A549 (cell line): Measurements from ENCODE around the gene FIS1. TPM values are rescaled to one million over a fixed set of nuclear protein-coding genes. Genes with fewer than 3 reads are reported as not detected.

Experiments
- ATAC-seq, 2 experiments: fragments of 200-7000 bp in 1 of 2; fragments of >200 bp in 1 of 2; cut with Nextera tagmentation in 1 of 2; cut with Tn5 transposase in 1 of 2; 3 replicates each; pipeline versions ENCODE4 v1.8.0 to v1.9.1; 2018 to 2020; ENCODE audit warnings: mild to moderate bottlenecking in 1 of 2, moderate library complexity in 1 of 2
- CTCF ChIA-PET: fragments of 300-600 bp; sonication (Branson Sonifier 250); formaldehyde crosslinking; extraction: SDS; loops from one replicate; lab custom pipeline; 2021; ENCODE audit warnings: antibody characterized with exemption, inconsistent platforms; lab: Yijun Ruan, JAX
- POLR2A ChIA-PET: fragments of 350-600 bp; formaldehyde crosslinking; extraction: SDS; loops from one replicate; lab custom pipeline; 2021; ENCODE audit warnings: antibody characterized with exemption, inconsistent platforms; lab: Yijun Ruan, JAX
- DNase-seq, 2 experiments: peaks; one replicate each; pipeline versions ENCODE4 v3.0.0 to v3.0.0-alpha.2; 2011 to 2016; ENCODE audit warnings: low read depth in 1 of 2, low spot score in 1 of 2
- FAIRE-seq: peaks from 2 replicates; lab custom pipeline; 2011; peaks lifted over from hg19 to GRCh38; lab: Jason Lieb, UNC
- H3K27ac ChIP-seq, 2 experiments: fragments of >200 bp; sonication (Bioruptor Twin); formaldehyde crosslinking; 3 replicates each; pipeline ENCODE4 v1.5.1; 2016 to 2017
- H3K4me1 ChIP-seq: fragments of >200 bp; sonication (Bioruptor Twin); formaldehyde crosslinking; 3 replicates; pipeline ENCODE4 v1.6.1; 2016
- H3K4me2 ChIP-seq: fragments of >200 bp; sonication (Bioruptor Twin); formaldehyde crosslinking; 3 replicates; pipeline ENCODE4 v1.6.1; 2016
- H3K4me3 ChIP-seq: fragments of >200 bp; sonication (Bioruptor Twin); formaldehyde crosslinking; 3 replicates; pipeline ENCODE4 v1.5.1; 2016
- H3K9me3 ChIP-seq: fragments of >200 bp; sonication (Bioruptor Twin); formaldehyde crosslinking; 3 replicates; pipeline ENCODE4 v1.6.1; 2016
- BHLHE40 ChIP-seq: IDR thresholded peaks from 2 replicates; pipeline ENCODE4 v1.6.1; 2012; ENCODE audit warnings: low read depth, low read length, inconsistent platforms
- CEBPB ChIP-seq, 2 experiments: fragments of >200 bp in 1 of 2; sonication (Bioruptor Twin) in 1 of 2; formaldehyde crosslinking in 1 of 2; IDR thresholded peaks; 2 replicates each; pipeline ENCODE4 v1.6.1; 2012 to 2016
- CHD4 ChIP-seq: fragments of 200-600 bp; sonication (generic); IDR thresholded peaks from 2 replicates; pipeline ENCODE4 v1.6.1; 2016; ENCODE audit warnings: antibody characterized with exemption, mild to moderate bottlenecking, borderline replicate concordance
- EHF ChIP-seq: fragments of 250-450 bp; sonication (Bioruptor Pico); IDR thresholded peaks from 2 replicates; pipeline ENCODE4 v1.5.0; 2020; ENCODE audit warnings: mild to moderate bottlenecking
- EP300 ChIP-seq, 2 experiments: fragments of >200 bp; sonication (Bioruptor Twin); formaldehyde crosslinking; IDR thresholded peaks; 2 replicates in 1 of 2; 3 replicates in 1 of 2; pipeline ENCODE4 v1.6.1; 2016 to 2017
- FOSB ChIP-seq: fragments of 250-450 bp; sonication (Bioruptor Pico); IDR thresholded peaks from 2 replicates; pipeline ENCODE4 v1.5.0; 2020; ENCODE audit warnings: mild to moderate bottlenecking, moderate library complexity
- FOXS1 ChIP-seq: fragments of 250-450 bp; sonication (Bioruptor Pico); IDR thresholded peaks from 2 replicates; pipeline ENCODE4 v1.5.0; 2020; ENCODE audit warnings: mild to moderate bottlenecking, moderate library complexity
- HDAC2 ChIP-seq: fragments of 200-600 bp; sonication (generic); IDR thresholded peaks from 2 replicates; pipeline ENCODE4 v1.6.1; 2016
- HOXB13 ChIP-seq: fragments of 250-450 bp; sonication (Bioruptor Pico); IDR thresholded peaks from 2 replicates; pipeline ENCODE4 v1.5.0; 2020; ENCODE audit warnings: low read depth, mild to moderate bottlenecking, moderate library complexity
- JUNB ChIP-seq: fragments of >200 bp; sonication (Bioruptor Twin); formaldehyde crosslinking; IDR thresholded peaks from 2 replicates; pipeline ENCODE4 v1.6.1; 2016
- KDM1A ChIP-seq: fragments of 200-600 bp; sonication (generic); IDR thresholded peaks from 2 replicates; pipeline ENCODE4 v1.6.1; 2016; ENCODE audit warnings: low read depth, mild to moderate bottlenecking
- KDM5A ChIP-seq: fragments of 200-600 bp; sonication (generic); IDR thresholded peaks from 2 replicates; pipeline ENCODE4 v1.6.1; 2016; ENCODE audit warnings: antibody characterized with exemption, mild to moderate bottlenecking
- NFE2L2 ChIP-seq: fragments of 150-350 bp; conservative IDR thresholded peaks from 2 replicates; pipeline ENCODE4 v1.6.1; 2014; ENCODE audit warnings: low read length
- NR3C1 ChIP-seq: fragments of >200 bp; sonication (Bioruptor Twin); formaldehyde crosslinking; IDR thresholded peaks from 3 replicates; pipeline ENCODE4 v1.6.1; 2017
- PHF8 ChIP-seq: fragments of 200-600 bp; sonication (generic); IDR thresholded peaks from 2 replicates; pipeline ENCODE4 v1.6.1; 2016; ENCODE audit warnings: low read depth, mild to moderate bottlenecking, antibody characterized with exemption, moderate library complexity, borderline replicate concordance
- POLR2AphosphoS2 ChIP-seq: conservative IDR thresholded peaks from 2 replicates; pipeline ENCODE4 v1.6.1; 2012; ENCODE audit warnings: low read length, improper control_type of control experiment, inconsistent platforms
- RARB ChIP-seq: fragments of 250-450 bp; sonication (Bioruptor Pico); IDR thresholded peaks from 2 replicates; pipeline ENCODE4 v1.8.0; 2021; ENCODE audit warnings: mild to moderate bottlenecking, moderate library complexity
- RCOR1 ChIP-seq: fragments of 150-350 bp; IDR thresholded peaks from 2 replicates; pipeline ENCODE4 v1.6.1; 2014; ENCODE audit warnings: antibody characterized with exemption, low read length, low read depth
- RFX5 ChIP-seq: fragments of 450-650 bp; IDR thresholded peaks from 2 replicates; pipeline ENCODE4 v1.7.1; 2014; ENCODE audit warnings: antibody characterized with exemption, mild to moderate bottlenecking, moderate library complexity
- SREBF2 ChIP-seq: fragments of 450-650 bp; IDR thresholded peaks from 2 replicates; pipeline ENCODE4 v1.6.1; 2014; ENCODE audit warnings: mild to moderate bottlenecking, moderate library complexity
- ZC3H11A ChIP-seq: fragments of 450-650 bp; IDR thresholded peaks from 2 replicates; pipeline ENCODE4 v1.6.1; 2014; ENCODE audit warnings: antibody characterized with exemption, mild to moderate bottlenecking
- WGBS: methylation state at CpG from one replicate; pipeline ENCODE4 v1.1.6; 2017; ENCODE audit errors: missing lambda C conversion rate; 5-methylcytosine and 5-hydroxymethylcytosine counted together
- polyA plus RNA-seq, 4 experiments: library from polyadenylated mRNA; depleted of rRNA in 3 of 4; stranded (reverse); fragments of >200 nt; fragmentation: RNase III in 1 of 4; extraction: RNeasy Plus Mini Kit Qiagen cat#74134 plus additional on column Dnase treatment in 1 of 4; gene quantifications; 2 replicates in 3 of 4; 3 replicates in 1 of 4; pipeline ENCODE4 v1.2.3, GENCODE V29; 2011 to 2017
- TF ChIP-seq, protein P1 (sequence below): fragments of >200 bp; sonication (Bioruptor Twin); formaldehyde crosslinking; IDR thresholded peaks from 3 replicates; pipeline ENCODE4 v1.5.1; 2016
- TF ChIP-seq, protein P2 (sequence below): fragments of 150-350 bp; IDR thresholded peaks from 2 replicates; pipeline ENCODE4 v1.6.1; 2014; ENCODE audit warnings: low read depth, mild to moderate bottlenecking, low read length
- TF ChIP-seq, protein P3 (sequence below): fragments of 250-450 bp; sonication (Bioruptor Pico); IDR thresholded peaks from 2 replicates; pipeline ENCODE4 v1.5.0; 2021; ENCODE audit warnings: mild to moderate bottlenecking, moderate library complexity, borderline replicate concordance
- TF ChIP-seq, protein P4 (sequence below): IDR thresholded peaks from 2 replicates; pipeline ENCODE4 v1.6.1; 2012; ENCODE audit warnings: low read depth, borderline replicate concordance
- TF ChIP-seq, protein P5 (sequence below): fragments of 450-650 bp; IDR thresholded peaks from 2 replicates; pipeline ENCODE4 v1.6.1; 2014; ENCODE audit warnings: antibody characterized with exemption
- TF ChIP-seq, protein P6 (sequence below): fragments of 200-600 bp; sonication (generic); IDR thresholded peaks from 2 replicates; pipeline ENCODE4 v1.6.1; 2016; ENCODE audit warnings: antibody characterized with exemption, mild to moderate bottlenecking, moderate library complexity
- TF ChIP-seq, protein P7 (sequence below): fragments of 250-450 bp; sonication (Bioruptor Pico); IDR thresholded peaks from 2 replicates; pipeline ENCODE4 v1.5.0; 2020; ENCODE audit warnings: low read depth, mild to moderate bottlenecking, moderate library complexity

Gene FIS1
- polyA plus RNA-seq, 2 of the 4 experiments (the other 2 are of a cell fraction), result 111 to 155 TPM

DNA sequence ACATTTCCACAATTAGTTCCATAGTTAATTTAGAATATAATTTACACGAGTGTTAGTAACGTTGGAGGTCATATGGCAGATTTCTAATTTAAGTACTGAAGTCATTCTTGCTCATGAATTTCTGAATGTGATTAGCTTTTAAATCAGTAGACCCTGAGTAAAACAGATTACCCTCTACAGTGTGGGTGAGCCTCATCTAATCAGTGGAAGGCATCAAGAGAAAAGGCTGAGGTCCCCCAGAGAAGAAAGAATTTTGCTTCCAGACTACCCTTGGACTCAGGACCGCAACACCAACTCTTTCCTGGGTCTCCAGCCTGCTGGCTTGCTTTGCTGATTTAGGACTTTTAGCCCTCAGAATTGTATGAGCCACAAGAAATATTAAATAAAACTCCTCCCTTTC, 43.6 kb upstream of the FIS1 start:
- no peak overlapping the region for H3K4me3 ChIP-seq
- DNase-seq, result no peak
- TF ChIP-seq RARB (no peak), HOXB13 (CRISPR knock-in tag) (no peak), CHD4 (no peak), BHLHE40 (no peak), PHF8 (no peak), RFX5 (no peak), KDM5A (no peak), SREBF2 (no peak), EP300 (IDR thresholded peaks at IDR 0.05) (no peak), NFE2L2 (no peak), JUNB (no peak)
- TF ChIP-seq, protein P1, sequence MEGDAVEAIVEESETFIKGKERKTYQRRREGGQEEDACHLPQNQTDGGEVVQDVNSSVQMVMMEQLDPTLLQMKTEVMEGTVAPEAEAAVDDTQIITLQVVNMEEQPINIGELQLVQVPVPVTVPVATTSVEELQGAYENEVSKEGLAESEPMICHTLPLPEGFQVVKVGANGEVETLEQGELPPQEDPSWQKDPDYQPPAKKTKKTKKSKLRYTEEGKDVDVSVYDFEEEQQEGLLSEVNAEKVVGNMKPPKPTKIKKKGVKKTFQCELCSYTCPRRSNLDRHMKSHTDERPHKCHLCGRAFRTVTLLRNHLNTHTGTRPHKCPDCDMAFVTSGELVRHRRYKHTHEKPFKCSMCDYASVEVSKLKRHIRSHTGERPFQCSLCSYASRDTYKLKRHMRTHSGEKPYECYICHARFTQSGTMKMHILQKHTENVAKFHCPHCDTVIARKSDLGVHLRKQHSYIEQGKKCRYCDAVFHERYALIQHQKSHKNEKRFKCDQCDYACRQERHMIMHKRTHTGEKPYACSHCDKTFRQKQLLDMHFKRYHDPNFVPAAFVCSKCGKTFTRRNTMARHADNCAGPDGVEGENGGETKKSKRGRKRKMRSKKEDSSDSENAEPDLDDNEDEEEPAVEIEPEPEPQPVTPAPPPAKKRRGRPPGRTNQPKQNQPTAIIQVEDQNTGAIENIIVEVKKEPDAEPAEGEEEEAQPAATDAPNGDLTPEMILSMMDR, result no peak
- TF ChIP-seq, protein P2, sequence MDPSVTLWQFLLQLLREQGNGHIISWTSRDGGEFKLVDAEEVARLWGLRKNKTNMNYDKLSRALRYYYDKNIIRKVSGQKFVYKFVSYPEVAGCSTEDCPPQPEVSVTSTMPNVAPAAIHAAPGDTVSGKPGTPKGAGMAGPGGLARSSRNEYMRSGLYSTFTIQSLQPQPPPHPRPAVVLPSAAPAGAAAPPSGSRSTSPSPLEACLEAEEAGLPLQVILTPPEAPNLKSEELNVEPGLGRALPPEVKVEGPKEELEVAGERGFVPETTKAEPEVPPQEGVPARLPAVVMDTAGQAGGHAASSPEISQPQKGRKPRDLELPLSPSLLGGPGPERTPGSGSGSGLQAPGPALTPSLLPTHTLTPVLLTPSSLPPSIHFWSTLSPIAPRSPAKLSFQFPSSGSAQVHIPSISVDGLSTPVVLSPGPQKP, result no peak
- TF ChIP-seq, protein P3, sequence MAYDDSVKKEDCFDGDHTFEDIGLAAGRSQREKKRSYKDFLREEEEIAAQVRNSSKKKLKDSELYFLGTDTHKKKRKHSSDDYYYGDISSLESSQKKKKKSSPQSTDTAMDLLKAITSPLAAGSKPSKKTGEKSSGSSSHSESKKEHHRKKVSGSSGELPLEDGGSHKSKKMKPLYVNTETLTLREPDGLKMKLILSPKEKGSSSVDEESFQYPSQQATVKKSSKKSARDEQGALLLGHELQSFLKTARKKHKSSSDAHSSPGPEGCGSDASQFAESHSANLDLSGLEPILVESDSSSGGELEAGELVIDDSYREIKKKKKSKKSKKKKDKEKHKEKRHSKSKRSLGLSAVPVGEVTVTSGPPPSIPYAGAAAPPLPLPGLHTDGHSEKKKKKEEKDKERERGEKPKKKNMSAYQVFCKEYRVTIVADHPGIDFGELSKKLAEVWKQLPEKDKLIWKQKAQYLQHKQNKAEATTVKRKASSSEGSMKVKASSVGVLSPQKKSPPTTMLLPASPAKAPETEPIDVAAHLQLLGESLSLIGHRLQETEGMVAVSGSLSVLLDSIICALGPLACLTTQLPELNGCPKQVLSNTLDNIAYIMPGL (CRISPR knock-in tag), result no peak
- TF ChIP-seq, all 56 proteins: peak for 0
- ChIA-PET POLR2A (no interaction called here), CTCF (interaction anchor here (1.2 to 1.3 kb wide), 2 partner anchors 8 to 10 kb away, joined by 4 read pairs; no protein-coding TSS in a partner anchor)
- H3K4me2 ChIP-seq, result no peak overlapping the region
- no peaks in the 10 kb centered on the region for H3K9me3 ChIP-seq
- no peak overlapping the region for H3K27ac ChIP-seq
- H3K4me1 ChIP-seq, result no peaks in the 10 kb centered on the region
- no peak for FAIRE-seq
- no peak for ATAC-seq
- WGBS, result 50% methylated on average over 3 of the region's 3 CpGs

DNA sequence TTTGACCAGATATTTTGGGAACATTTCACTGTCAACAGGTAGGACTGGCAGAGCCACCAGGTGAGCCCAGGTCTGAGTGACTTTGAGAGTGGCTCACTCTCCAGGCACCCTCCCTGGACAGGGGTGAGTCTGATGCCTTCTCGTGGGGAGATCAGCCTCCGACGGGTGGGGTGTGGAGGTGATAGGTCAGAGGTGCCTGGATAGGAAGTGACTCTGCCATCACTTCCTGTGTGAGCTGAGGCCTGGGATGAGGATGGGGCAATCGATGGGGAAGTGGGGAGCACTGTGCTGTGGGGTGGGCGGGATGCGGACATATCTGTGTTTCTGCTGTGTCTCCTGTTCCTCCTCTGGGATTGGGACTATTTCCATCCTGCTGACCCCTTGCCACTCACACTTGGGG, 42.2 kb upstream of the FIS1 start:
- Histone ChIP-seq H3K9me3 (no peaks in the 10 kb centered on the region), H3K27ac (no peak overlapping the region), H3K4me3 (no peak overlapping the region), H3K4me1 (0 out of 3 replicates have a peak, but pooled peaks cover 2% of the 10 kb centered on the region), H3K4me2 (no peak overlapping the region)
- ChIA-PET POLR2A (no interaction called here), CTCF (interaction anchor here (1.3 kb wide), 1 partner anchor 10 kb away, joined by 4 read pairs; no protein-coding TSS in a partner anchor)
- DNase-seq (no peak), ATAC-seq (no peak), FAIRE-seq (no peak)
- WGBS, result 46% methylated on average over 4 of the region's 6 CpGs
- TF ChIP-seq KDM5A, result no peak
- no peak for TF ChIP-seq FOXS1
- TF ChIP-seq POLR2AphosphoS2, result no peak
- TF ChIP-seq ZC3H11A, result no peak
- no peak for TF ChIP-seq RCOR1
- TF ChIP-seq RFX5, result no peak
- TF ChIP-seq EHF, result no peak
- TF ChIP-seq FOSB (CRISPR knock-in tag), result no peak
- TF ChIP-seq, protein P4, sequence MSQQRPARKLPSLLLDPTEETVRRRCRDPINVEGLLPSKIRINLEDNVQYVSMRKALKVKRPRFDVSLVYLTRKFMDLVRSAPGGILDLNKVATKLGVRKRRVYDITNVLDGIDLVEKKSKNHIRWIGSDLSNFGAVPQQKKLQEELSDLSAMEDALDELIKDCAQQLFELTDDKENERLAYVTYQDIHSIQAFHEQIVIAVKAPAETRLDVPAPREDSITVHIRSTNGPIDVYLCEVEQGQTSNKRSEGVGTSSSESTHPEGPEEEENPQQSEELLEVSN, result no peak
- TF ChIP-seq KDM1A, result no peak
- TF ChIP-seq, protein P5, sequence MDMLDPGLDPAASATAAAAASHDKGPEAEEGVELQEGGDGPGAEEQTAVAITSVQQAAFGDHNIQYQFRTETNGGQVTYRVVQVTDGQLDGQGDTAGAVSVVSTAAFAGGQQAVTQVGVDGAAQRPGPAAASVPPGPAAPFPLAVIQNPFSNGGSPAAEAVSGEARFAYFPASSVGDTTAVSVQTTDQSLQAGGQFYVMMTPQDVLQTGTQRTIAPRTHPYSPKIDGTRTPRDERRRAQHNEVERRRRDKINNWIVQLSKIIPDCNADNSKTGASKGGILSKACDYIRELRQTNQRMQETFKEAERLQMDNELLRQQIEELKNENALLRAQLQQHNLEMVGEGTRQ, result no peak
- TF ChIP-seq NR3C1, result no peak
- TF ChIP-seq HDAC2, result no peak
- TF ChIP-seq CEBPB (IDR thresholded peaks at IDR 0.05), result no peak
- no peak for TF ChIP-seq RARB
- no peak for TF ChIP-seq CHD4
- TF ChIP-seq, protein P6, sequence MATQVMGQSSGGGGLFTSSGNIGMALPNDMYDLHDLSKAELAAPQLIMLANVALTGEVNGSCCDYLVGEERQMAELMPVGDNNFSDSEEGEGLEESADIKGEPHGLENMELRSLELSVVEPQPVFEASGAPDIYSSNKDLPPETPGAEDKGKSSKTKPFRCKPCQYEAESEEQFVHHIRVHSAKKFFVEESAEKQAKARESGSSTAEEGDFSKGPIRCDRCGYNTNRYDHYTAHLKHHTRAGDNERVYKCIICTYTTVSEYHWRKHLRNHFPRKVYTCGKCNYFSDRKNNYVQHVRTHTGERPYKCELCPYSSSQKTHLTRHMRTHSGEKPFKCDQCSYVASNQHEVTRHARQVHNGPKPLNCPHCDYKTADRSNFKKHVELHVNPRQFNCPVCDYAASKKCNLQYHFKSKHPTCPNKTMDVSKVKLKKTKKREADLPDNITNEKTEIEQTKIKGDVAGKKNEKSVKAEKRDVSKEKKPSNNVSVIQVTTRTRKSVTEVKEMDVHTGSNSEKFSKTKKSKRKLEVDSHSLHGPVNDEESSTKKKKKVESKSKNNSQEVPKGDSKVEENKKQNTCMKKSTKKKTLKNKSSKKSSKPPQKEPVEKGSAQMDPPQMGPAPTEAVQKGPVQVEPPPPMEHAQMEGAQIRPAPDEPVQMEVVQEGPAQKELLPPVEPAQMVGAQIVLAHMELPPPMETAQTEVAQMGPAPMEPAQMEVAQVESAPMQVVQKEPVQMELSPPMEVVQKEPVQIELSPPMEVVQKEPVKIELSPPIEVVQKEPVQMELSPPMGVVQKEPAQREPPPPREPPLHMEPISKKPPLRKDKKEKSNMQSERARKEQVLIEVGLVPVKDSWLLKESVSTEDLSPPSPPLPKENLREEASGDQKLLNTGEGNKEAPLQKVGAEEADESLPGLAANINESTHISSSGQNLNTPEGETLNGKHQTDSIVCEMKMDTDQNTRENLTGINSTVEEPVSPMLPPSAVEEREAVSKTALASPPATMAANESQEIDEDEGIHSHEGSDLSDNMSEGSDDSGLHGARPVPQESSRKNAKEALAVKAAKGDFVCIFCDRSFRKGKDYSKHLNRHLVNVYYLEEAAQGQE, result no peak
- TF ChIP-seq, protein P7, sequence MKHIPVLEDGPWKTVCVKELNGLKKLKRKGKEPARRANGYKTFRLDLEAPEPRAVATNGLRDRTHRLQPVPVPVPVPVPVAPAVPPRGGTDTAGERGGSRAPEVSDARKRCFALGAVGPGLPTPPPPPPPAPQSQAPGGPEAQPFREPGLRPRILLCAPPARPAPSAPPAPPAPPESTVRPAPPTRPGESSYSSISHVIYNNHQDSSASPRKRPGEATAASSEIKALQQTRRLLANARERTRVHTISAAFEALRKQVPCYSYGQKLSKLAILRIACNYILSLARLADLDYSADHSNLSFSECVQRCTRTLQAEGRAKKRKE, result no peak
